Measurements from ENCODE around the gene SYNC. TPM values are rescaled to one million over a fixed set of nuclear protein-coding genes. Genes with fewer than 3 reads are reported as not detected.

Gene SYNC
- total RNA-seq, 4 donors from 2014 or later: 4.7 to 61.0 (median 18.1) TPM

DNA sequence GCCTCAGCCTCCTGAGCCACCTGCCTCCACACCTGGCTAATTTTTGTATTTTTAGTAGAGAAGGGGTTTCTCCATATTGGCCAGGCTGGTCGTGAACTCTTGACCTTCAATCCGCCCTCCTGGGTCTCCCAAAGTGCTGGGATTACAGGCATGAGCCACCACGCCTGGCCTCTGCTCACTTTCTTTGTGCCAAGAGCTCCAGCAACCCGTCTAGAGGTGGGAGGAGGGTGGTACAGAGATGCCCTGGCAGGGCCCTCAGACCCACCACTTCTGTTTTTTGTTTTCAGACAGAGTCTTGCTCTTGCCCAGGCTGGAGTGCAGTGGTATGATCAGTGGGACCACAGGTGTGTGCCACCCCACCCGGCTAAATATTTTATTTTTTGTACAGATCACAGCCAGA lies 6.9 kb upstream of the SYNC start:
- Histone ChIP-seq H3K4me1 (no peaks in the 10 kb centered on the region), H3K27ac (no peak overlapping the region), H3K4me3 (no peak overlapping the region), H3K27me3 (no peaks in the 10 kb centered on the region), H3K36me3 (no peaks in the 10 kb centered on the region), H3K9me3 (no peaks in the 10 kb centered on the region)
- no peak for TF ChIP-seq POLR2A (IDR thresholded peaks at IDR 0.05)
- TF ChIP-seq CTCF (IDR thresholded peaks at IDR 0.05): no peak
- intact Hi-C loops (cut with DNase I; ENCODE audit: low total_unique reads): no loop called here
- DNase-seq: no peak

GRCh38 chr1:32709075-32709474 lies 6.5 kb upstream of the SYNC start:
- Histone ChIP-seq H3K9me3 (no peaks in the 10 kb centered on the region), H3K4me1 (no peaks in the 10 kb centered on the region), H3K27me3 (no peaks in the 10 kb centered on the region), H3K4me3 (no peak overlapping the region), H3K27ac (no peak overlapping the region), H3K36me3 (no peaks in the 10 kb centered on the region)
- intact Hi-C loops (cut with DNase I; ENCODE audit: low total_unique reads): no loop called here
- no peak for DNase-seq
- TF ChIP-seq CTCF (IDR thresholded peaks at IDR 0.05) (no peak), POLR2A (IDR thresholded peaks at IDR 0.05) (no peak)

- intact Hi-C loops (cut with DNase I; ENCODE audit: low total_unique reads): no loop called here
- no peak overlapping the region for H3K27ac ChIP-seq
- no peak for DNase-seq
Observed at GRCh38 chr1:32706491-32706890, 3.9 kb upstream of the SYNC start.

DNA sequence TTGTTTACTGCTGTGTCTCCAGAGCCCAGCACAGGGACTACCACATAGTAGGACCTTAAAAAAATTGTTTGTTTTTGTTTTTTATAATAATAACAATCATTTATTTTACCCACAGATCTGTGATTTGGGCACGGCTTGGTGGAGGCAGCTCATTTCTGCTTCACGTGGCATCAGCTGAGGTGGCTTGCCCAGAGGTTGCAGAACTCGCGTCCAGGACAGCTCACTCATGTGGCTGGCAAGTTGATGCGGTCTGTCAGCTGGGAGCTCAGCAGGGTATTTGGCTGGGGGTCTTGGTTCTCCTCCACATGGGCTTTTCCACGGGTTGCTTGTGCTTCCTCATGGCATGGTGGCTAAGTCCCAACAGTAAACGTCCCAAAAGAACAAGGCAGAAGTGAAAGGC lies 2.9 kb upstream of the SYNC start:
- Histone ChIP-seq H3K4me3 (no peak overlapping the region), H3K9me3 (no peaks in the 10 kb centered on the region), H3K36me3 (no peaks in the 10 kb centered on the region), H3K27me3 (no peaks in the 10 kb centered on the region), H3K4me1 (peaks cover 0 to 5% of the 10 kb centered on the region in 2 donors), H3K27ac (peak overlapping the region in 1 of 2 donors; percentile 89)
- intact Hi-C loops (cut with DNase I; ENCODE audit: low total_unique reads): no loop called here
- DNase-seq: no peak
- TF ChIP-seq POLR2A (IDR thresholded peaks at IDR 0.05) (no peak), CTCF (IDR thresholded peaks at IDR 0.05) (no peak)

More at GRCh38 chr1:32706491-32706890, 3.9 kb upstream of the SYNC start:
- H3K9me3 ChIP-seq: no peaks in the 10 kb centered on the region
- H3K4me3 ChIP-seq: no peak overlapping the region
- peaks cover 0 to 2% of the 10 kb centered on the region in 2 donors for H3K4me1 ChIP-seq
- no peaks in the 10 kb centered on the region for H3K36me3 ChIP-seq
- no peak for TF ChIP-seq POLR2A (IDR thresholded peaks at IDR 0.05)
- TF ChIP-seq CTCF (IDR thresholded peaks at IDR 0.05): no peak
- no peaks in the 10 kb centered on the region for H3K27me3 ChIP-seq

- no peaks in the 10 kb centered on the region for H3K9me3 ChIP-seq
- H3K4me1 ChIP-seq: peaks cover 0 to 5% of the 10 kb centered on the region in 2 donors
- peak overlapping the region; percentile 38 to 49 for H3K4me3 ChIP-seq
- H3K27ac ChIP-seq: peak overlapping the region; percentile 86 to 89
- no peak for TF ChIP-seq POLR2A (IDR thresholded peaks at IDR 0.05)
- TF ChIP-seq CTCF (IDR thresholded peaks at IDR 0.05): no peak
- H3K36me3 ChIP-seq: no peaks in the 10 kb centered on the region
- intact Hi-C loops (cut with DNase I; ENCODE audit: low total_unique reads): no loop called here
- DNase-seq: peak; percentile 51 to 70
- H3K27me3 ChIP-seq: no peaks in the 10 kb centered on the region
Observed at GRCh38 chr1:32703479-32704291, 1.1 kb upstream of the SYNC start.
